ENCODE results near the gene CIRBP.

DNA sequence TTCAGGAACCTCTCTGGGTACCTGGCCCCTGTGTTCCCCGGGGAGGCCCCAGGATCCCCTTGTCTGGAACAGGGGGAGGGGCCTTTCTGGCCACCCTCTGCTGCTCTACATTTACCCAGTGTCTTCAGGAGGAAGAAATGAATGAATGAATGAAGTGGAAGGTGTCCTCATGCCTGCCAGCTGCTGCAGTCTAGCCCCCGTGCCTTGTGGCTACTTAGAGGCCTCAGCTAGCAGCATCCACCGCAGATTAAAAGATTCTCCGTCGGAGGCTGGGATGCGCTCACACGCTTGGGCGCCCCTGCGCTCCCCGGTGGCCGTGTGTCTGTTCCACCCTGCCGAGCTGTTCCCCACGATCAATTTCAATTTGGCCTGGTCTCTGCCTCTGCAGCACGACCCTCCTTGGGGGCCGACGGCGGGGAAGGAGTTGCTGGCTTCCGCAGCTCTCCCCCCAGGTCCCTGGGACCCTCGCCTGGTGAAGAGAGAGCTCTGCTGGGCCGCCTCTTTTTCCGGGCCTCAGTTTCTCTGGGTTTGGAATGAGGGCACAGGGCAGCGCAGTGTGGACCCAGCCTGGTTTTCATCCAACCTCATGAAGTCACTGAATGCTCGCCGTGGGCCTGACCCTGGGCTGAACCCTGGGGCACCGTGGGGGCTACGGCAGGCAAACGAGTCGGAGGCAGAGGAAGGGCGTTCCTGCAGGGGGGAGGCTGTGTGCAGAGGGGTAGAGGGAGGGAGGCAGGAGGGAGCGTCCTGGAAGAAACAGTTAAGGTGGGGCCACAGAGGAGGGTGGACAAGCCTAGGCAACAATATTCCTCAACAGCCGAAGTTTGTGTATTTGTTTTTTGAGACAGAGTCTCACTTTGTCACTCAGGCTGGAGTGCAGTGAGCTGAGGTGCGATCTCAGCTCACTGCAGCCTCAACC is 44.8 kb downstream of the CIRBP start:
- TF ChIP-seq, protein P1, sequence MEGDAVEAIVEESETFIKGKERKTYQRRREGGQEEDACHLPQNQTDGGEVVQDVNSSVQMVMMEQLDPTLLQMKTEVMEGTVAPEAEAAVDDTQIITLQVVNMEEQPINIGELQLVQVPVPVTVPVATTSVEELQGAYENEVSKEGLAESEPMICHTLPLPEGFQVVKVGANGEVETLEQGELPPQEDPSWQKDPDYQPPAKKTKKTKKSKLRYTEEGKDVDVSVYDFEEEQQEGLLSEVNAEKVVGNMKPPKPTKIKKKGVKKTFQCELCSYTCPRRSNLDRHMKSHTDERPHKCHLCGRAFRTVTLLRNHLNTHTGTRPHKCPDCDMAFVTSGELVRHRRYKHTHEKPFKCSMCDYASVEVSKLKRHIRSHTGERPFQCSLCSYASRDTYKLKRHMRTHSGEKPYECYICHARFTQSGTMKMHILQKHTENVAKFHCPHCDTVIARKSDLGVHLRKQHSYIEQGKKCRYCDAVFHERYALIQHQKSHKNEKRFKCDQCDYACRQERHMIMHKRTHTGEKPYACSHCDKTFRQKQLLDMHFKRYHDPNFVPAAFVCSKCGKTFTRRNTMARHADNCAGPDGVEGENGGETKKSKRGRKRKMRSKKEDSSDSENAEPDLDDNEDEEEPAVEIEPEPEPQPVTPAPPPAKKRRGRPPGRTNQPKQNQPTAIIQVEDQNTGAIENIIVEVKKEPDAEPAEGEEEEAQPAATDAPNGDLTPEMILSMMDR (IDR thresholded peaks at IDR 0.05): no peak
- TF ChIP-seq POLR2AphosphoS5 (IDR thresholded peaks at IDR 0.05; ENCODE audit: low read depth, low read length) (no peak), RFX5 (IDR thresholded peaks at IDR 0.05; ENCODE audit: low read length) (no peak), TEAD4 (IDR thresholded peaks at IDR 0.05; ENCODE audit: borderline replicate concordance, insufficient read depth) (no peak), TCF12 (IDR thresholded peaks at IDR 0.05) (no peak), CHD2 (IDR thresholded peaks at IDR 0.05; ENCODE audit: low read length, partially characterized antibody) (no peak), FOXJ3 (CRISPR knock-in tag; IDR thresholded peaks at IDR 0.05) (no peak), RAD21 (IDR thresholded peaks at IDR 0.05; ENCODE audit: low read length) (no peak), SIN3A (IDR thresholded peaks at IDR 0.05; ENCODE audit: borderline replicate concordance, low read depth, low read length) (no peak)
- TF ChIP-seq, protein P2, sequence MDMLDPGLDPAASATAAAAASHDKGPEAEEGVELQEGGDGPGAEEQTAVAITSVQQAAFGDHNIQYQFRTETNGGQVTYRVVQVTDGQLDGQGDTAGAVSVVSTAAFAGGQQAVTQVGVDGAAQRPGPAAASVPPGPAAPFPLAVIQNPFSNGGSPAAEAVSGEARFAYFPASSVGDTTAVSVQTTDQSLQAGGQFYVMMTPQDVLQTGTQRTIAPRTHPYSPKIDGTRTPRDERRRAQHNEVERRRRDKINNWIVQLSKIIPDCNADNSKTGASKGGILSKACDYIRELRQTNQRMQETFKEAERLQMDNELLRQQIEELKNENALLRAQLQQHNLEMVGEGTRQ (IDR thresholded peaks at IDR 0.05; ENCODE audit: borderline replicate concordance, low read depth, low read length): no peak
- TF ChIP-seq, protein P3, sequence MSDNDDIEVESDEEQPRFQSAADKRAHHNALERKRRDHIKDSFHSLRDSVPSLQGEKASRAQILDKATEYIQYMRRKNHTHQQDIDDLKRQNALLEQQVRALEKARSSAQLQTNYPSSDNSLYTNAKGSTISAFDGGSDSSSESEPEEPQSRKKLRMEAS (IDR thresholded peaks at IDR 0.05; ENCODE audit: low read depth): no peak
- TF ChIP-seq, protein P4, sequence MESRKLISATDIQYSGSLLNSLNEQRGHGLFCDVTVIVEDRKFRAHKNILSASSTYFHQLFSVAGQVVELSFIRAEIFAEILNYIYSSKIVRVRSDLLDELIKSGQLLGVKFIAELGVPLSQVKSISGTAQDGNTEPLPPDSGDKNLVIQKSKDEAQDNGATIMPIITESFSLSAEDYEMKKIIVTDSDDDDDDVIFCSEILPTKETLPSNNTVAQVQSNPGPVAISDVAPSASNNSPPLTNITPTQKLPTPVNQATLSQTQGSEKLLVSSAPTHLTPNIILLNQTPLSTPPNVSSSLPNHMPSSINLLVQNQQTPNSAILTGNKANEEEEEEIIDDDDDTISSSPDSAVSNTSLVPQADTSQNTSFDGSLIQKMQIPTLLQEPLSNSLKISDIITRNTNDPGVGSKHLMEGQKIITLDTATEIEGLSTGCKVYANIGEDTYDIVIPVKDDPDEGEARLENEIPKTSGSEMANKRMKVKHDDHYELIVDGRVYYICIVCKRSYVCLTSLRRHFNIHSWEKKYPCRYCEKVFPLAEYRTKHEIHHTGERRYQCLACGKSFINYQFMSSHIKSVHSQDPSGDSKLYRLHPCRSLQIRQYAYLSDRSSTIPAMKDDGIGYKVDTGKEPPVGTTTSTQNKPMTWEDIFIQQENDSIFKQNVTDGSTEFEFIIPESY (IDR thresholded peaks at IDR 0.05; ENCODE audit: borderline replicate concordance, low read depth): no peak
